K562 (cell line): Measurements from ENCODE around the gene PRDX2. TPM values are rescaled to one million over a fixed set of nuclear protein-coding genes. Genes with fewer than 3 reads are reported as not detected.

Source experiments
- CHD7 ChIP-seq: fragments of 200-600 bp; sonication (generic); IDR thresholded peaks from one replicate; pipeline ENCODE4 v1.6.1; 2012; ENCODE audit warnings: mild to moderate bottlenecking, low read depth, low read length, inconsistent platforms
- FOXM1 ChIP-seq, 2 experiments: fragments of 450-650 bp in 1 of 2; sonication (generic) in 1 of 2; formaldehyde crosslinking in 1 of 2; IDR thresholded peaks; 2 replicates each; pipeline versions ENCODE4 v1.6.1 to v1.9.0; 2017 to 2022; ENCODE audit warnings: low read depth in 2 of 2, mild to moderate bottlenecking in 2 of 2, missing genetic modification reagents in 1 of 2, moderate library complexity in 1 of 2
- HNRNPK ChIP-seq: fragments of 200-400 bp; formaldehyde crosslinking; IDR thresholded peaks from one replicate; pipeline ENCODE4 v1.6.1; 2018; ENCODE audit warnings: mild to moderate bottlenecking, low read depth, low read length; ENCODE audit not compliant: poor library complexity, severe bottlenecking
- NCOA1 ChIP-seq: fragments of 450-650 bp; IDR thresholded peaks from 2 replicates; pipeline ENCODE4 v1.6.1; 2016; ENCODE audit warnings: low read depth
- PREB ChIP-seq: sonication (generic); formaldehyde crosslinking; IDR thresholded peaks from 2 replicates; pipeline ENCODE4 v1.8.1; 2023; ENCODE audit warnings: mild to moderate bottlenecking, missing genetic modification reagents
- SIN3A ChIP-seq, 2 experiments: fragments of 150-350 bp in 1 of 2; IDR thresholded peaks; 2 replicates each; pipeline ENCODE4 v1.6.1; 2011 to 2016; ENCODE audit warnings: borderline replicate concordance in 2 of 2, low read depth in 2 of 2, low read length in 2 of 2, mild to moderate bottlenecking in 2 of 2, moderate library complexity in 2 of 2; ENCODE audit not compliant: control insufficient read depth in 1 of 2
- ZBTB33 ChIP-seq: sonication (generic); formaldehyde crosslinking; IDR thresholded peaks from 2 replicates; pipeline ENCODE4 v1.8.1; 2023; ENCODE audit warnings: mild to moderate bottlenecking, missing genetic modification reagents
- polyA plus RNA-seq, 8 experiments: library from polyadenylated mRNA; depleted of rRNA in 4 of 8; stranded (reverse) in 5 of 8; unstranded in 3 of 8; fragments of >200 nt; fragmentation: Nextera tagmentation in 2 of 8; fragmentation: Illumina TruSeq in 1 of 8; extraction: Ambion mirVana in 2 of 8; extraction: Trizol in 1 of 8; gene quantifications; 2 replicates each; pipeline versions ENCODE4 v1.2.1 to v1.2.3, GENCODE V29; 2011 to 2014; ENCODE audit warnings: inconsistent platforms in 1 of 8, missing spikeins in 1 of 8
- total RNA-seq, 7 experiments: library from RNA; depleted of rRNA in 6 of 7; stranded (reverse); fragments of >200 nt in 6 of 7; fragmentation: Illumina TruSeq in 2 of 7; extraction: Trizol in 2 of 7; gene quantifications; 2 replicates each; pipeline versions ENCODE4 v1.2.1 to v1.2.3, GENCODE V29; 2011 to 2021; ENCODE audit warnings: low replicate concordance in 1 of 7
- TF ChIP-seq, protein P1 (sequence below): fragments of 450-650 bp; IDR thresholded peaks from 2 replicates; pipeline ENCODE4 v1.6.1; 2017; ENCODE audit warnings: antibody characterized with exemption

The PRDX2 gene
- total and polyA plus RNA-seq, 9 of the 15 experiments (the other 6 are each of a cell fraction or from before 2014, with no cell fraction given) = 206 to 1,183 (median 415) TPM

DNA sequence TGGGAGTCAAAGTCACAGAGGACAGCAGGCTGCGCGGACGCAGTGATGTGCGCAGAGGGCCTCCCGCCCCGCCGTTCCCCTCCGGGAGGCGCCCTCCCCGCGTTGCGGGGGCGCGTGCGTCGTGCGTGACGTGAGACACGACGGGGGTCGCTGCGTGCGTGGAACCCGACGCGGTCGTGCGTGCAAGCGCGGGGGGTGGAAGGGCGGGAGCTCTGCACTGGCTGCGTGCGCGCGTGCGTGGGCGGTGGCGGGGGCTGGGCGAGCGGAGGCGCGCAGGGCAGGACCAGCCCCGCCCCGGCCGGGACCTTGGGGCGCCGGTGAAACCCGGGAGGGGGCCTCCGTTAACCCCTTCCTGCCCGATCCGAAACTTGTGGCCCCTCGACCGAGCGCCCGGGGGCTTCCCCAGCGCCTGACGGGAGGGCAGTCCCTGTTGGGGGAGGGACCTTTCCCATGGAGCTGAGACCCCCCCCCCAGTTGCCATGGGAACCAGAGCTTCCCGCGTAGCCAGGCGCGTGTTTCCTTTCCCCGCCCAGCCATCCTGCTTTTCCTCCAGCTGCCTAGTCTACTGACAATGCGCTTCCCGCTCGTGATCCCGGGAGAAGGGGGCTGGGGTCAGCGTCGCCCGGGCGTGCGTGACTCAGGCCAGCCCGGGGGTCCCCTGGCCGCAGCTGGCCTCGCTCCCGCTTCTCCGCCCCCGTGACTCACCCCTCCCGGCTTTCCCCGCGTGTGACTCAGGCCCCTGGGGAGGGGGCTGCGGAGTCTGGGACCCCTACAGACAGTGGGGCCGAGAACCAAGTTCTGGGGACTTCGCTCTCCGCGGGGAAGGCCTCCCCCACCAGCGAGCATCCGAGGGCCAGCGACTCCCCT lies 18.9 kb downstream of the PRDX2 start (continued):
- TF ChIP-seq, protein P1, sequence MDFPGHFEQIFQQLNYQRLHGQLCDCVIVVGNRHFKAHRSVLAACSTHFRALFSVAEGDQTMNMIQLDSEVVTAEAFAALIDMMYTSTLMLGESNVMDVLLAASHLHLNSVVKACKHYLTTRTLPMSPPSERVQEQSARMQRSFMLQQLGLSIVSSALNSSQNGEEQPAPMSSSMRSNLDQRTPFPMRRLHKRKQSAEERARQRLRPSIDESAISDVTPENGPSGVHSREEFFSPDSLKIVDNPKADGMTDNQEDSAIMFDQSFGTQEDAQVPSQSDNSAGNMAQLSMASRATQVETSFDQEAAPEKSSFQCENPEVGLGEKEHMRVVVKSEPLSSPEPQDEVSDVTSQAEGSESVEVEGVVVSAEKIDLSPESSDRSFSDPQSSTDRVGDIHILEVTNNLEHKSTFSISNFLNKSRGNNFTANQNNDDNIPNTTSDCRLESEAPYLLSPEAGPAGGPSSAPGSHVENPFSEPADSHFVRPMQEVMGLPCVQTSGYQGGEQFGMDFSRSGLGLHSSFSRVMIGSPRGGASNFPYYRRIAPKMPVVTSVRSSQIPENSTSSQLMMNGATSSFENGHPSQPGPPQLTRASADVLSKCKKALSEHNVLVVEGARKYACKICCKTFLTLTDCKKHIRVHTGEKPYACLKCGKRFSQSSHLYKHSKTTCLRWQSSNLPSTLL = no peak
- TF ChIP-seq HNRNPK (no peak), PREB (CRISPR knock-in tag) (no peak), NCOA1 (no peak), CHD7 (no peak), FOXM1 (IDR thresholded peaks at IDR 0.05; ENCODE audit: low read depth) (peak; percentile 60; the same call in 1 of the 2 replicates), FOXM1 (CRISPR knock-in tag; IDR thresholded peaks at IDR 0.05; ENCODE audit: low read depth) (peak; percentile 91), ZBTB33 (peak; percentile 87), SIN3A (IDR thresholded peaks at IDR 0.05; ENCODE audit: borderline replicate concordance in 2 of 2, control insufficient read depth in 1 of 2, low read depth in 2 of 2, low read length in 2 of 2) (peak; percentile 76 to 89; a peak in 2 of 4 replicates)
